CD4-positive, alpha-beta T cell treated with Interleukin-6 at 100 ng/mL for 8 hours (primary cell): Measurements from ENCODE around the gene SH2D6.
"Not testable (repeated sequence)": the region's sequence is repeated elsewhere in the genome, so short reads cannot be mapped to it uniquely, and the experiment has no call there.

Source experiments
- DNase-seq: peaks from one replicate; pipeline ENCODE4 v3.0.0-alpha.2; 2020; ENCODE audit warnings: mixed read lengths, low spot score

The SH2D6 gene

GRCh38 chr2:85422072-85422457 is 3.6 kb downstream of the SH2D6 start:
- DNase-seq = no peak

DNA sequence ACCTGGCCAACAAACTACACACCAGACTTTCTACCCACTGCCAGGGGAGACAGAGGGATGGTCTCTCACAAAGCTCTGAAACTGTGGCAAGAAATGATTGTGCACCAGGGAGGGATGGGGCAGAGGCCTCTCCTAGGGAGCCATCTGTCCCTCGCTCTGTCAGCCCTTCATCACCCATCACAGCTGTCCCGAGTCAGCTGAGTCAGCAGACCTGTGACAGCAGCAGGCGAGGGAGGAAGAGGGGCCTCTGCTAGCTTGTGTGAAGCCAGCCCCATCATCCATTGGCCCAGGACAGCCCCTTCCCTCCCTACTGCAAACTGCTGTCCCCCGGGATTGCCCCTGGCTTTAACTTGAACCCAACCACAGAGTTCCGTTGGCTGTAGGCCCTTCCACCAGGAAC is 5.0 kb downstream of the SH2D6 start:
- no peak for DNase-seq

GRCh38 chr2:85425588-85425987 is 7.1 kb downstream of the SH2D6 start:
- no peak for DNase-seq

GRCh38 chr2:85427300-85427835 is 8.9 kb downstream of the SH2D6 start:
- DNase-seq = no peak

DNA sequence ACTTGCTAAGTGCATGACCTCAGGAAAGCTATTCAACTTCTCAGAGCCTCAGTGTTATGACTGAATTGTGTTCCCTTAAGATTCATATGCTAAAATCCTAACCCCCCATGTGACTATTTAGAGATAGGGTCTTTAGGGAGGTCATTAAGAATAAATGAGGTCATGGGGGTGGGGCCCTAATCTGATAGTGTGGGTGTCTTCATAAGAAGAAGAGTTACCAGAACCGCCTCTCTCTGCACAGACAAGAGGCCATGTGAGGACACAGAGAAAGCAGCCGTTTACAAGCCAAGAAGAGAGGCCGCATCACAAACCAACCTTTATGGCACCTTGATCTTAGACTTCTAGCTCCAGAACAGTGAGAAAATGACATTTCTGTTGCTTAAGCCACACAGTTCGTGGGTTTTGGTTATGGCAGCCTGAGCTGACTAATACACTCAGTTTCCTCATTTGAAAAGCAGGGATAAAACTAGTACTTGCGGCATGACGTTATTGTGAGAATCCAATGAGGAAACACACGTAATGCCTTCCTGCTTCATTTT is 9.9 kb downstream of the SH2D6 start:
- no peak for DNase-seq

DNA sequence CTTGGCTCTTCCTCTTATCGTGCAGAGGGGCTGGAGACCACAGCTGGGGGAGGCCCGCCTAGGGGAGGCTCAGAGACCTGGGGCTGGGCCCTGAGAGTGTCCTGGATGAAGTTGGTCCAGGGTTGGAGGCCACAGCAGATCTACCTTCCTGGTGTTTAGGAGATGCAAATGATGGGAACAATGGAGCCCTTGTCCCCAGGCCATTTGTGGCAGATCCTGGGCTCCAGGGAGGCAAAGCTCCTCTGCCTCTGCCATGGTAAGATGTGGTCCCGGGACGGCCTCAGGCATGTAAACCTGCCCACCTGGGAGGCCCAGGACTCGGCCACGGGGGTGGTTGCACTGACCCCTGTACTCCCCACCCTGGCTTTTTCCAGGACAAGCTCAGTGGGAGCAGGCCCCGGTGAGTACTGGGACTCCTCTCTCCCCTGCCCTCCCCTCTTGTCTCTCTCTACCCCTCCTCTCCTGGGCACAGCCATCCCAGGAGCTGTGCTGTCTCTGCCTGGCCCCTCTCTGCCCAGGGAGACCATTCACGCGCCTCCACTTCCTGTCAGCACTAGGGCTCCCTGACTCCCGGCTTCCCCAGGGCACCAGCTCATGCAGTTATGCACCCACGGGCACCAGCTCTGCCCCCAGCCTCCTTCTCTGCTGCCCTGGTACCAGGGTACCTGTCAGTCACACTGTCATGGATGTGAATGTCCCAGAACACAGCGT is 10.9 kb downstream of the SH2D6 start:
- no peak for DNase-seq

DNA sequence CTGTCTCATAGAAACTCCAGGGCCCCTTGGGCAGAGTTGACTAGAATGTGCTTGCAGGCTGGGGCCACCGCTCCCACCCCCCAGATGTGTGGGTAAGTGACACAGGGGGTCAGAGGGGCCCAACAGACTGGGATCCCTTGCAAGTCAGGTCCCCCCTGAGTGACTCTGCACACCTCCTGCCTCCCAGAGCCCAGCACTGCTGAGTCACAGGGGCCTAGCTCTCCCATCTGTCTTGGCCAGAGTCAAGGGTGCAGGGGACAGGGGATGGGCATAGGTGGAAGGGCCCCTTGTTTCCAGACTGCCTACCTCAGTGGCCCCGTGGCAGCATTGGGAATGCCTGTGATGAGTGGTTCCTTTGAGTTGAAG is 11.4 kb downstream of the SH2D6 start:
- DNase-seq = no peak

DNA sequence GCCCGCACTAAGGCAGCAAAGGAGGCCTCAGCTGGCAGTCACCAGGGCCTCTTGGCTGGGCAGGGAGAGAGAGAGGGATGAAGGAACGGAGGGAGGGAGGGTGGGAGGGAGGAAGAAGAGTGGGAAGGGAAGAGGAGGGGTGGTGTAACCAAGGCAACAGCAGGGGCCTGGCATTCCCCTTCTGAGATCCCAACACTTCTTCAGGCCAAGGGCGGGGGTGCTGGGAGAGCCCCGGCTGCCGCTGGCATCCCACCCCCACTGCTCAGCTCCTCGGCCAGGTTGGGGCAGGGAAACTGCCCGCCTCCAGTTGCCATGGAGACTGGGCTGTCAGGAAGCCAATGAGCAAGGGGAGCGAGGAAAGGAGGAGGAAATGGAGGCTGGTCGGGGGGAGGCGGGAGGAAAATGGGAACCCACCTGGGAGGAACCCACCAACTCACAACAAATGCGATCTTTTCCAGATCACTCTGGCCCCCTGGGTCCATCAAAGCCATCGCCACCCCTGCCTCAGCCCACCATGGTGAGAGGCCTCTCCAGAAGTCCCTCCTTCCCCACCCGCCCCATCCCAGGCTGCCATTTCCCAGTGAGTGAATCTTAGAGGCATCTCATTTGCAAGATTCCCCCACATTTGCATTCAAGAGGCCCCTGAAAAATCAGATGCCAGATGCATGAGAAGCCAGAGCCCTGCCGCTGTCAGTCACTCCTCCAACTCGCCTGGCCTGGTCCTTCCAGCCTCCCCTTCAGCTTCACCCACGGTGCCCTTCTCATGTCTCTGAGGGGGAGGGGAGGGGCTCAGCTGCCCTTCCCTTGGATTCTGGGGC is 12.4 kb downstream of the SH2D6 start:
- no peak for DNase-seq

- DNase-seq = no peak
These were observed 13.2 kb downstream of the SH2D6 start for GRCh38 chr2:85431570-85432205.

DNA sequence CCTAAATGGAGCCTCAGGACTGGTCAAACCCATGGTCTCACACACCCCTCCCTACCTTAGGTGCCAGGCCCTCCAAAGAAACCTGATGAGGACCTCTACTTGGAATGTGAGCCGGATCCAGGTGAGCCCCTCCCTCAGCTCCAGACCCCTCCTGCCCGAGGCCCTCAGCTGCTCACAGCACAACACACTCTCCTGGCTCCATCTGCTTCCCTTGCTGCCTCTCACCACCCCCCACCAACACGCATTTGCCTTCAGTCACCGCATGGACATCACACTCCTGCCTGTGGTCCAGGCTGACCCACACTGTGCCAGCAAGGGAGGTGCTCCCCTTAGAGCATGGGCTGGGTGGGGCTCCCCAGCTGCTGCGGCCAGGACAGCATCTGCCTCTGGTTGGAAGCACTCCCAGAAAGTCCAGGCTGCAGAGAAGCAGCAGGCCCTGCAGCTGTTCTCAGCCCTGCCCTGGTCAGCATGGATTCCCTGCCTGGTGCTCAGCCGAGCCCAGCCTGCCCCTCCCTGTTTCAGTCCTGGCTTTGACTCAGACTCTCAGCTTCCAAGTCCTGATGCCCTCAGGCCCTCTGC is 15.1 kb downstream of the SH2D6 start:
- DNase-seq = no peak

DNA sequence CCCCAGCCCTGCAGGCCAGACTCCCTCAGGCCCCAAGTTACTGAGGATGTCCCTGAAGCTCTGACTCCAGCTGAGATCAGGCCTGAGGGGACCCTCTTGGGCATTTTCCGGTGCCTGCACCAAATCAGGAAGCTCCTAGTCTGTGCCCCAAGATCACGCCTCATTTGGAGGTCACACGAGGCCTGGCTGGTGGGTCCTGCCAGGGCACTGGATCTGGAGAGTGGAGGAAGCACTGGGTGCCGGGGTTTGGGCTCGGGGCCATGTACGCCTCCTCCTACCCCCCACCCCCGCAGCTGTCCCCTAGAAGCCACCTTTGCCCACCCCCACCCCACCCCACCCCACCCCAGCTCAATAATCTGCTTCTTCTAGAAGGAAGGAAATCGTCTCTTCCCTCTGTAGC is 16.2 kb downstream of the SH2D6 start:
- no peak for DNase-seq

DNA sequence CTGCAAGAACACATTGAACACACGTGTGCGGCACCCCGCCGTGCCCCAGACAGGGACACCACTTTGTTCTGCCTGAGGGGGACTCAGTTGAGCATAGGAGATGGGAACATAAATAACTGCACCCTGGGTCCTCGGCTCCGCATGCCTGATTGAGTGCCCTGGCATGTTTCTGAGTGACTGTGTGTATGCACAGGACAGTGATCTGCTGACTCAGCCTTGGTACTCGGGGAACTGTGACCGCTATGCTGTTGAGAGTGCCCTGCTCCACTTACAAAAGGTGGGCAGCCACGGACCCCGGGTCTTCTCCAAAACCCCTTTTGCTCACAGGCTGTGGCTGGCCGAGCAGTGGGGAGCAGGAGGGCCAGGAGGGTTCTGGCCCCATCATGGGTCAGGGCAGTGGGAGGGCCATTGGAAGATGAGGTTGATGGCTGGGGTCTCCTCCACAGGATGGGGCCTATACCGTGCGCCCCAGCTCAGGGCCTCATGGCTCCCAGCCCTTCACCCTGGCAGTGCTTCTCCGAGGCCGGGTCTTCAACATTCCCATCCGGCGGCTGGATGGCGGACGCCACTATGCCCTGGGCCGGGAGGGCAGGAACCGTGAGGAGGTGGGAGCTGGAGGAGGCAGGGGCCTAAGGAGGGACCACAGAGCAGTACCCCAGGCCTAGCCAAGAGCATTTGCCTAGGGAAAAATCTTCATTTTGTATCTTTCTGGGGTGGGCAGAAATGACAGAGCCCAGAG is 16.9 kb downstream of the SH2D6 start:
- no peak for DNase-seq

- DNase-seq = no peak
These were observed 17.7 kb downstream of the SH2D6 start for GRCh38 chr2:85435981-85436835.

GRCh38 chr2:85436836-85437487 is 18.4 kb downstream of the SH2D6 start:
- DNase-seq = no peak

DNA sequence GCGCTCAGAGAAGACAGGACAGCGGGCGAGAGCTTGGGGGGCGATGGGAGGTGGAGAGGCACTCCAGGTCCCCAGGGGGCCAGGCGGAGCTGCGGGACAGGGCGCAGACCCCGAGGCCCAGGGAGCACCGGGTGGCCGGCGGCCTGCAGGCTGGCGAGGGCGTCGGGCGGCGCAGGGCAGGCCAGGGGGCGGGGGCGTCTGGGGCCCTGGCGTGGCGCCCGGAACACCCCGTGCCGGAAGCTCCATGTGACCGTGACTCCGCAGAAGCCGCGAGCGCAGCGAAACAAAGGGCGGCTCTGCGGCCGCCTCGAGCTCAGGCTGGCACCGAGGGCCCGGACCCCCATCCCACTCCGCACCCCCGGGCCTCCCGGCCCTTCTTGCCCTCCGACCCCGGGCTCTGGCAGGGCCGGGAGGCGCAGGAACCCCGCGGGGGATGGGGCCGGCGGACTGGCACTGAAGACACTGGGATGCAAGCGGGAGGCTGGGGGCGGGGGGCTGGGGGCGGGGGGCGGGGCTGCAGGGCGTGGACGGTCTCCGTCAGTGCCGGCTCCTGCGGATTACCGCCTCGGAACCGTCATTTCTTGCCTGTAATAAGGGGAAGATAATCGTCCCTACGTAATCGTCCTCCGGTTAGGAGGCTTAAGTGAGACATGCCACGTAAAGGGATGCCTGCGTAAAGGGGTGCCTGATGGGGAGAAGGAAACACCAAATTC is 19.1 kb downstream of the SH2D6 start:
- DNase-seq = peak; percentile 73

- no peak for DNase-seq
These were observed 19.9 kb downstream of the SH2D6 start for GRCh38 chr2:85438201-85439024.

- DNase-seq = no peak
These were observed 20.5 kb downstream of the SH2D6 start for GRCh38 chr2:85439025-85439472.

DNA sequence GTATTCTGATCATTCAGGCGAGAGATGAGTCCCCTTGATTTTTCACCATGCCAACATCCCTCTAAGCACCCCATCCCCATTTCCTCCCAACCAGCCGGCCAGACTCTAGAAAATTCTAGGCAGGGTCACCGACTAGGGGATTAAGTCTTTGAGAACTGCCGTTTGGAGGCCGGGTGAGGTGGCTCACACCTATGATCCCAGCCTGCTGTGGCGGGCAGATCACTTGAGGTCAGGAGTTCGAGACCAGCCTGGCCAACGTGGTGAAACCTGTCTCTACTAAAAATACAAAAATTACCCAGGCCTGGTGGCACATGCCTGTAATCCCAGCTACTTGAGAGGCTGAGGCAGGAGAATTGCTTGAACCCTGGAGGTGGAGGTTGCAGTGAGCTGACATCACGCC is 21.1 kb downstream of the SH2D6 start:
- not testable (repeated sequence) for DNase-seq
